Stimulated activated CD4-positive, alpha-beta T cell treated with anti-CD3 and anti-CD28 coated beads, TNF-alpha, amount 100 ng/mL, for 48 hours (primary cell): Measurements from ENCODE around the gene SIK2.
"Not testable (repeated sequence)": the region's sequence is repeated elsewhere in the genome, so short reads cannot be mapped to it uniquely, and the experiment has no call there.

Experiments
- DNase-seq, 3 donors: peaks; one replicate each; pipeline ENCODE4 v3.0.0-alpha.2; 2020; ENCODE audit warnings: low read depth in 3 of 3

SIK2 gene

DNA sequence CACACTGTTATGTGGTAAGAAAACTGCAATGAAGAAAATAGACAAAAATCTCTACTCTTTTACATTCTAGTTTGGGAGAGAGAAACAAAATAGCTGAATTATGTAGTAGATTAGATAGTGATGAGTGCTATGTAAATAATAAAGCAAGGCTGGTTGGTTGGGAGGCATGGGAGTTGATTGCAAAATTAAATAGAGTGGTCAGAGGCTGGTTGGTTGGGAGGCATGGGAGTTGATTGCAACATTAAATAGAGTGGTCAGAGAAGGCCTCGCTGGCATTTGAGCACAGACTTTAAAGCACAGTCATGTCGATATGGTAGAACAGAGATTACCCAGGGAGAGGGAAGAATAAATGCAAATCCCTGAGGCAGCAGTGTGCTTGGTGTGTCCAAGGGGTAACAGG lies 22.4 kb downstream of the SIK2 start:
- no peak for DNase-seq

- no peak for DNase-seq
These were observed 25.3 kb downstream of the SIK2 start for GRCh38 chr11:111627591-111627990.

GRCh38 chr11:111629499-111629898 lies 27.2 kb downstream of the SIK2 start:
- DNase-seq: no peak

DNA sequence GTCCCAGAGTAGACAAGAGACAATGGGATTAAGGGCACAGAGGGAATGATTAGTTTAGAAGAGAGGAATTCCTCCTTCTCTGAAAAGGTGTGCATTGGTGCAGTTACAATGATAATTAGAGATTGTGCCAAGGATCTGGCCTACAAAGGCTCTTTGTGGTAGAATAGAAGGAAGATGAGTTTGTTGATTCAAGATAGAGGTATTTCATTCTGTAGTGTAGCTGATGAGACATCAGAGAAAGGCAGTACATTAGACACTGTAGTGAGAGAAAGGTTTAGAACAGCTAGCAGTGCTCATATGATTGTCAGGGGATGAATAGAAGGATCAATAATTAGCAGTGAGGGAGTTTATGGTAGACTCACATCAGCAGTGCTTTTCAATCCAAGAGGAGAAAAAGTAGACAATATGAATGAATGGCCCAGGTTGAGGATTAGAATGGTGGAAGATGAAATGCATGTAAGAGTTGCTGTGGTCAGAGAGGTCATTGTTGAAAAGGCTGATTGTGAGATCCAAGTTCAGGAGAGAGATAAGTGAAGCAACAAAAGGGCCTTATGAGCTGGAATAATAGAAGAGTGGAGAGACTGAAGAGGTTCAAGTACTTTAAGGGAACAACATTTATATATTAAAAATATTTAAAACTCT lies 28.9 kb downstream of the SIK2 start:
- no peak for DNase-seq

DNA sequence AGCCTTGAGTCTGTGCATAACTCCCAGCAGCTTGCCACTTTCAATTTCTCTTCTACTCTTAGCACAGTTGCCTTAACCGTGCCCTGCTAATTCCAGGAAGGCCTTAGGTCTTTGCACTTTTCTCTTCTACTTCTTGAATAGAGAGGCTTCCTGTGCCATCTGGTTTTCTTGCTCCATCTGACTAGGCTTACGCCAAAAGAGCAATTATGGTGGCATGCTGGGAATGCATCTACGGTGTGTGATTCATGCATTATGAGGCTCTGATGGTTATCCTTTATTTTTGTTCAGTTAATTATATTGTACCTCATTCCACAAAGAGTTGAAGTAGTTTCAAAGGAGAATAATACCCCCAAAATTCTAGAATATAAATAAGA lies 29.4 kb downstream of the SIK2 start:
- DNase-seq: no peak

- DNase-seq: no peak
These were observed 30.4 kb downstream of the SIK2 start for GRCh38 chr11:111632516-111633220.

DNA sequence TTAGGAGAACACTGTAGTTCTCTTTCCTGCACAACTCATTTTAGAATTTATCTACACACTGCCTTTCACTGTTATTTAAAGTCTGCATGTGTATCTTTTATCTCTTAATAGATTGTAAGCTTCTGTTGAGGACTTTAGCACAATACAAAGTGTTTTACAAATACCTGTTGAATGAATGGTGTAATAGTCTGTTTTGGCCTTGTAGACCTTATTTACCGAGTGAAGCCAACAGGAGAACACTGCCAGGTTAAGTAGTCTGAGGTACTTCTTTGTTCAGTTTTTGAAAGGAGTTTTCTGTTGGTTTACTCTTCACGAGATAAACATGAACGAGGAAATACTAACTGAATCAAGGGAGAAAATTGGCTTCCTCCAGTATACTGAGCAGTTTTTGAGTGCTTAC lies 31.0 kb downstream of the SIK2 start:
- DNase-seq: no peak

GRCh38 chr11:111633756-111634362 lies 31.6 kb downstream of the SIK2 start:
- no peak for DNase-seq

DNA sequence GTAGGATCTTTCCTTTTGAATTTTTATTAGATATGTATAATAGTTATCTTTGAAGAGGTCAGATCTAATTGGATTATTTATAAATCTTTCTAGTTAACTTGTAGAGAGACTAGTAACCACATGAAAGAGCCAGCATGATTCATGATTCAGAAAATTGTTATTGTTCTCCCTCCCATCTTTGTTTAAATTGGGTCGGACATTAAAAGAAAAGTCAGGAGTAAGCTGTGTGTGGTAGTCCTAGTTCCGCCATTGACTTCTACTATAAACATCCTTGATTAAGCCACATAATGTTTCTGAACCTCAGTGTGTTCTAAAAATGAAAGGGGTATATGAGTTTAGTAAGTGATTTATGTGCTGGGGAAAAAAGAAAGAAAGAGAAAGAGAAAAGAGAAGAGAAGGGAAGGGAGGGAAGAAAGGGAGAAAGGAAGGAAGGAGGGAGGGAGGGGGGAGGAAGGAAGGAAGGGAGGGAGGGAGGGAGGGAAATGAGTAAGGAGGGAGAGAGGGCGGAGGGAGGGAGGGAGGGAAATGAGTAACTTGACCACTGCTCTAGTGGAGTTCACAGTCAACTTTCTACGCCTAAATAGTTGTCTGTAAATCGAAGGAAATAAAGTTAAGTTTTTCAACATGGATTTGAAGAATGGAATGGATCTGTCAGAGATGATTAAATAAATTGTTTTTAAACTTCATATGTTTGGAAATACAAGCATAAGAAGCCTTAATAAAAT lies 32.9 kb downstream of the SIK2 start:
- DNase-seq: no peak

GRCh38 chr11:111635706-111636045 lies 33.4 kb downstream of the SIK2 start:
- DNase-seq: no peak

- no peak for DNase-seq
These were observed 35.6 kb downstream of the SIK2 start for GRCh38 chr11:111637885-111638284.

DNA sequence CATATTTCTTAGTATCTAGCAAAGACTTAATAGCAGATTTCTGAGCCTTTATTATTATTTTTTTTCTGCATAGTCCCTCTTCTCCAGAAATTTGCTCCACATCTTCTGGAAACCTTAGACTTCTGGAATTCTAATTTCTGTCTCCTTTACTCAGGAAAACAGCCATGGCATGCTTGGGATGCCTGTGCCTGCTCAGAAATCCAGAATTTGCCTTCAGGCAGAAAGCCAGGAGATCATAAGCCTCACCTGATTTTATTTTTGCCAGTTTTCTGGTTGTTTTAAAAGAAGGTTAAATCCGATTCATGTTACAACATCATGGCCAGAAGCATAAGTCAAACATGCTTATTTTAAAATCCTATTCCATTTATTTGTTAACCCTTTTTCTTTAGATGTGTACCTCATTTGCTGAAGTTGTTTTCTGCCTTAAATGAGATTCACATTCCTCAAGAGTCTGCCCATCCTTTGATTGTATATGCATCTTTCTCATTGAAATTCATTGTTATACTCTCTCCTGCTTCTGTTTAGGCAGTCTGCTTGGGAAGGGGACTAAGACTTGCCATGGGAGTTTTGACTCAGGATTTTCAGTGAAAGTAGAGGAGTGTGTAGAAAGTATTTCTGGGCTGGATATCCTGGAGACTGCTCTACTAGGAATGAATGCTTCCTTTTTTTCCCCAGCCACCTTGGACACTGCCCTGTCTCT lies 37.1 kb downstream of the SIK2 start:
- no peak for DNase-seq

GRCh38 chr11:111641339-111642015 lies 39.2 kb downstream of the SIK2 start:
- DNase-seq: no peak

DNA sequence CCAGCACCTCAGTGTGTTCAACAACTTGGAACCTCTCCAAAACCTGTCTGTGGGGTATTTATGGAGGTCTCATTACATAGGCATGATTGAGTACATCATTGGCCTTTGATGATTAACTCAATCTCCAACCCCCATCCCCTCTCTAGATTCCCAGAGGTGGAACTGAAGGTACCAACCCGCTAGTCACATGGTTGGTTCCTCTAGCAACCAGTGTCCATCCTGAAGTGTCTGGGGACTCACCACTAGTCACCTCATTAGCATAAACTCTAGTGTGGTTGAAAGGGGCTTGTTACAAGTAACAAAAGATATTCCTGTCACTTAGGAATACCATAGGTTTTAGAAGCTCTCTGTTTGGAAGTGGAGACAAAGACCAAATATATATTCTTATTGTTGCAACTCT lies 40.3 kb downstream of the SIK2 start:
- DNase-seq: no peak

DNA sequence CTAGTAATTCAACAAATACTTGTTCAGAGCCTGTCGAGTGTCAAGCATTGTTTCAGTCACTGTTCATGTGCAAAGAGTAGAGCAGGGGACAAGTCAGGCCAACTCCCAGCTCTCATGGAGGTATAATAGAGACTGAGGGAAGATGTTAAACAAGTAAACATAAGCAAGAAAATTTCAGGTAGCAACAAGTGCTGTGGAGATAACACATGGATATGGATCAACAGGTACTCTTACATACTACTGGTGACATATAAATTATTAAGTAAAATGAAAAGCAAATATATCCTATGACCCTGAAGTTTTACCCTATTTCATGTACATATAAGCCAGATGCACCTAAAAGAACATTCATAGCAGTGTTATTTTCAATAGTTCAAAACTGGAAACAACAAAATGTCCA lies 42.7 kb downstream of the SIK2 start:
- no peak for DNase-seq

- DNase-seq: no peak
These were observed 43.5 kb downstream of the SIK2 start for GRCh38 chr11:111645657-111646316.

DNA sequence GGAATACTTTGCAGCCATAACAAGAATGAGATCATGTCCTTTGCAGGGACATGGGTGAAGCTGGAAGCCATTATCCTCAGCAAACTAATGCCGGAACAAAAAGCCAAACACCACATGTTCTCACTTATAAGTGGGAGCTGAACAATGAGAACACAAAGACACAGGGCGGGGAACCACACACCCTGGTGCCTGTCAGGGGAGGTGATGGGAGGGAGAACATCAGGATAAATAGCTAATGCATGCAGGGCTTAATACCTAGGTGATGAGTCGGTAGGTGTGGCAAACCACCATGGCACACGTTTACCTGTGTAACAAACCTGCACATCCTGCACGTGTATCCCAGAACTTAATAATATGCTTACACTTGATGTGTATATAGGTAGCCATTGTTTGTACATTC lies 49.1 kb downstream of the SIK2 start:
- not testable (repeated sequence) for DNase-seq

DNA sequence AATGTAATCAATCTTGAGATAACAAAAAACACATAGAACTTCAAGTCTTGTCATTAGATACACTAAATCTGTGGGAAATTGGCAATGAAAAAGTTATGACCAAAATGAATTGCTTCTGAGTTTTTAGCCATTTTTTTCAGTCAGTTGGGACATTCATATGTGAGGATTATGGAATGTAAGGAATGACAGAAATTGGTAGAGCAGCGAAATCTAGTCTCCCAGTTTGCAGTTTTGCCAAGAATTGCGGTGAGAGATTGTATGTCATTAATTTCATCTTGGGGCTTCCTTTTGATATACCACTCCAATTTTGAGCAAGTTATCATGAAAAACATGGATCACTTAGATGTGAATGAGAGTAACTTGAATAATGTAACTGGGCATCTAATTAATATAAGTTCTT lies 49.9 kb downstream of the SIK2 start:
- no peak for DNase-seq

DNA sequence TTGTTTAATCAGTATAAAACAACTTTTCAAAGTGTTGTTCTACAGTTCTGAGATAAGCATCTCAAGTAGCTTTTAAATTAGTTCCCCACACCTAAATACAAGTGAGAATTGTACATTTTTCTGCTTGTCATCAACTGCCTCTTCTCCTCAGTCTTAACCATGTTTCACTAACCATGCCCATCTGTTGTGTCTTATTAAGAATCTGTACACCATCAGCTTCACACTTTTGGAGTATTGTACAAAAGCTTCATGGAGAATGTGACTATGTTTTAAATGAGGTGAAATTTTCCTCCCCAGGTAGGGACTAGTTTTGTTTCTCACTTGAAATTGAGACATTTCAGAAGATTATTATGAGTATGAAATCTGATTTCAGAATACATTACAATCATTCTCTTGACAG lies 52.4 kb downstream of the SIK2 start:
- DNase-seq: no peak

GRCh38 chr11:111655924-111656323 lies 53.7 kb downstream of the SIK2 start:
- DNase-seq: no peak

- not testable (repeated sequence) for DNase-seq
These were observed 55.7 kb downstream of the SIK2 start for GRCh38 chr11:111657905-111658304.
